Amniotic epithelial cell (primary cell): ENCODE results near the gene FUT9.

Experiments
- DNase-seq: peaks from one replicate; pipeline ENCODE4 v3.0.0-alpha.2; 2010; ENCODE audit warnings: low read depth

Gene FUT9

GRCh38 chr6:96073555-96073954 lies 57.8 kb downstream of the FUT9 start:
- no peak for DNase-seq

- no peak for DNase-seq
Observed at GRCh38 chr6:96074006-96074405, 58.2 kb downstream of the FUT9 start.

- DNase-seq: no peak
Observed at GRCh38 chr6:96075826-96076225, 60.1 kb downstream of the FUT9 start.

GRCh38 chr6:96086745-96087144 lies 71.0 kb downstream of the FUT9 start:
- DNase-seq: no peak

- DNase-seq: no peak
Observed at GRCh38 chr6:96089173-96089572, 73.4 kb downstream of the FUT9 start.

- no peak for DNase-seq
Observed at GRCh38 chr6:96094077-96094476, 78.3 kb downstream of the FUT9 start.

GRCh38 chr6:96099069-96099468 lies 83.3 kb downstream of the FUT9 start:
- no peak for DNase-seq

GRCh38 chr6:96101564-96101963 lies 85.8 kb downstream of the FUT9 start:
- DNase-seq: no peak

- DNase-seq: no peak
Observed at GRCh38 chr6:96104910-96105309, 89.1 kb downstream of the FUT9 start.

GRCh38 chr6:96110878-96111277 lies 95.1 kb downstream of the FUT9 start:
- no peak for DNase-seq

- no peak for DNase-seq
Observed at GRCh38 chr6:96116674-96117073, 100.9 kb downstream of the FUT9 start.

- no peak for DNase-seq
Observed at GRCh38 chr6:96124778-96125177, 109.0 kb downstream of the FUT9 start.

GRCh38 chr6:96138406-96138805 lies 122.6 kb downstream of the FUT9 start:
- DNase-seq: no peak

- DNase-seq: no peak
Observed at GRCh38 chr6:96142142-96142541, 126.4 kb downstream of the FUT9 start.

- DNase-seq: no peak
Observed at GRCh38 chr6:96150431-96150830, 134.7 kb downstream of the FUT9 start.

- DNase-seq: no peak
Observed at GRCh38 chr6:96151707-96152106, 135.9 kb downstream of the FUT9 start.

GRCh38 chr6:96152114-96152708 lies 136.4 kb downstream of the FUT9 start:
- no peak for DNase-seq

GRCh38 chr6:96153775-96154174 lies 138.0 kb downstream of the FUT9 start:
- DNase-seq: no peak

GRCh38 chr6:96156425-96156824 lies 140.7 kb downstream of the FUT9 start:
- DNase-seq: no peak

- DNase-seq: no peak
Observed at GRCh38 chr6:96157018-96157565, 141.3 kb downstream of the FUT9 start.

- DNase-seq: no peak
Observed at GRCh38 chr6:96162711-96163120, 146.9 kb downstream of the FUT9 start.

- DNase-seq: no peak
Observed at GRCh38 chr6:96164802-96165201, 149.0 kb downstream of the FUT9 start.

- DNase-seq: no peak
Observed at GRCh38 chr6:96171112-96171511, 155.3 kb downstream of the FUT9 start.

GRCh38 chr6:96184798-96185197 lies 169.0 kb downstream of the FUT9 start:
- DNase-seq: no peak
